Left lung (tissue), 10 donors: ENCODE measurements around the gene SLC17A3. TPM values are rescaled to one million over a fixed set of nuclear protein-coding genes. Genes with fewer than 3 reads are reported as not detected.

ENCODE experiments used
- ATAC-seq: fragments of 200-7000 bp; cut with Tn5 transposase; one replicate; pipeline ENCODE4 v1.9.1; 2020; ENCODE audit warnings: moderate library complexity
- DNase-seq, 4 donors: peaks; one replicate each; pipeline ENCODE4 v3.0.0-alpha.2; 2013 to 2020
- H3K27ac ChIP-seq, 2 donors: fragments of 200-600 bp; sonication (generic) in 1 of 2; one replicate each; pipeline versions ENCODE4 v1.5.0 to v1.8.0; 2020 to 2021
- H3K27me3 ChIP-seq, 2 donors: fragments of 200-600 bp; sonication (generic) in 1 of 2; one replicate each; pipeline versions ENCODE4 v1.5.0 to v1.8.0; 2020 to 2021
- H3K36me3 ChIP-seq, 2 donors: fragments of 200-600 bp; sonication (generic) in 1 of 2; one replicate each; pipeline versions ENCODE4 v1.5.0 to v1.8.0; 2020 to 2021
- H3K4me1 ChIP-seq, 2 donors: fragments of 200-600 bp; one replicate each; pipeline ENCODE4 v1.8.0; 2021
- H3K4me3 ChIP-seq, 2 donors: fragments of 200-600 bp; sonication (generic) in 1 of 2; one replicate each; pipeline versions ENCODE4 v1.5.0 to v1.8.0; 2020 to 2021; ENCODE audit warnings: mild to moderate bottlenecking in 1 of 2
- H3K9me3 ChIP-seq, 2 donors: fragments of 200-600 bp; sonication (generic) in 1 of 2; one replicate each; pipeline versions ENCODE4 v1.5.0 to v1.8.0; 2020 to 2021
- CTCF ChIP-seq, 2 donors: fragments of 200-600 bp; sonication (generic) in 1 of 2; IDR thresholded peaks; one replicate each; pipeline versions ENCODE4 v1.5.0 to v1.8.0; 2021; ENCODE audit warnings: antibody characterized with exemption in 2 of 2
- intact Hi-C, 2 donors: fragments of 100-400 bp; cut with DNase I; formaldehyde crosslinking; loops; one replicate each; pipeline versions ENCODE4 v1.11.2 to v1.14.2; 2022
- polyA plus RNA-seq, 6 donors: library from polyadenylated mRNA; unstranded; fragments of 120-200 nt; gene quantifications; one replicate each; pipeline ENCODE4 v1.2.1, GENCODE V29; 2013; ENCODE audit not compliant: insufficient read length in 6 of 6
- total RNA-seq, 2 donors: library from RNA; stranded (reverse); fragmentation: NEBNext Ultra II Directional; extraction: Animal tissue kit (Norgen Biotek cat#: 25700); gene quantifications; one replicate each; pipeline ENCODE4 v1.2.1, GENCODE V29; 2021
- donor health status: DM: no; HTN: yes; CAD: no.
- donor health status: DM: no; HTN: no; CAD: no.

The SLC17A3 gene
- total and polyA plus RNA-seq, 8 donors = 0.11 to 0.22 (median 0.19) TPM; not detected in 4

- intact Hi-C loops = no loop called here
- no peak for DNase-seq
- Histone ChIP-seq H3K4me1 (no peaks in the 10 kb centered on the region), H3K36me3 (no peaks in the 10 kb centered on the region), H3K27ac (no peak overlapping the region), H3K9me3 (no peaks in the 10 kb centered on the region), H3K27me3 (no peaks in the 10 kb centered on the region), H3K4me3 (no peak overlapping the region)
- peak; percentile 63 for ATAC-seq
- TF ChIP-seq CTCF (IDR thresholded peaks at IDR 0.05) = no peak
Measured at GRCh38 chr6:25866011-25866410, 8.0 kb downstream of the SLC17A3 start.

DNA sequence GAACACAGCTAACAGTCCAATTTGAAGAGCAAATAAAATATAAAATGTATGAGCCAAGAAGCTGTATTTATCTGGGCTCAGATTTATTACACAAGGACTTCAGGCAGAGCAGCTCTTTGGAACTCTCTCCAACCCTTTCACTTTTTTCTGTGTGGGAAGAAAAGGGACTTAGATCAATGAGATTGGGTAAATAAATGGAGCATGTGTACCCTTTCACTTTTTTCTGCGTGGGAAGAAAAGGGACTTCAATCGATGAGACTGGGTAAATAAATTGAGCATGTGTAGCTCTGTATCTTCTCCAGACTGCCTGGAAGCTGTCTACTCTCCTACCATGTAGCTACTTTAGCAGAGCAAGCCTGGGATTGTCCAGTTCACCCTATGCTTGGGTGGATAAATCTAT, 10.7 kb downstream of the SLC17A3 start:
- H3K9me3 ChIP-seq = no peaks in the 10 kb centered on the region
- H3K36me3 ChIP-seq = no peaks in the 10 kb centered on the region
- intact Hi-C loops = no loop called here
- no peaks in the 10 kb centered on the region for H3K4me1 ChIP-seq
- DNase-seq (no peak), ATAC-seq (no peak)
- H3K4me3 ChIP-seq = no peak overlapping the region
- TF ChIP-seq CTCF (IDR thresholded peaks at IDR 0.05) = no peak
- no peaks in the 10 kb centered on the region for H3K27me3 ChIP-seq
- no peak overlapping the region for H3K27ac ChIP-seq

GRCh38 chr6:25862199-25862598, 11.8 kb downstream of the SLC17A3 start:
- TF ChIP-seq CTCF (IDR thresholded peaks at IDR 0.05) = no peak
- H3K4me3 ChIP-seq = no peak overlapping the region
- no peaks in the 10 kb centered on the region for H3K27me3 ChIP-seq
- ATAC-seq (no peak), DNase-seq (no peak)
- H3K9me3 ChIP-seq = no peaks in the 10 kb centered on the region
- no peaks in the 10 kb centered on the region for H3K36me3 ChIP-seq
- no peak overlapping the region for H3K27ac ChIP-seq
- H3K4me1 ChIP-seq = no peaks in the 10 kb centered on the region
- intact Hi-C loops = no loop called here

DNA sequence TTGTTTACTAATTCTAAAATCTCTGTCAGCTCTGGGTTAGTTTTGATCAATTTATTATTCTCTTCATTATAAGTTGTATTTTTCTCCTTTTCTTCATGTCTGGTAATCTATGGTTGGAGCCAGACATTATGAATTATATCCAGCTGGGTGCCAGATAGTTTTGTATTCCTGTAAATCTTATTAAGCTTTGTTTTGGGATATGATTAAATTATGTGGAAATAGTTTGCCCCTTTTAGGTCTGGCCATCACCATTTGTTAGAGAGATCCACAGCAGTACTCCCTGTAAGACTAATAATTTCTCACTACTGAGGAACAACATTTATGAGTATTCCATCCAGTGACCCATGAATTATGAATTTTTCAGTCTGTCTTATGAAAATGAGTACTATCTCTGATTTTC, 21.3 kb downstream of the SLC17A3 start:
- no peaks in the 10 kb centered on the region for H3K36me3 ChIP-seq
- no peaks in the 10 kb centered on the region for H3K27me3 ChIP-seq
- no peaks in the 10 kb centered on the region for H3K9me3 ChIP-seq
- TF ChIP-seq CTCF (IDR thresholded peaks at IDR 0.05) = no peak
- intact Hi-C loops = no loop called here
- H3K4me1 ChIP-seq = no peaks in the 10 kb centered on the region
- H3K27ac ChIP-seq = no peak overlapping the region
- DNase-seq (no peak), ATAC-seq (no peak)
- no peak overlapping the region for H3K4me3 ChIP-seq

DNA sequence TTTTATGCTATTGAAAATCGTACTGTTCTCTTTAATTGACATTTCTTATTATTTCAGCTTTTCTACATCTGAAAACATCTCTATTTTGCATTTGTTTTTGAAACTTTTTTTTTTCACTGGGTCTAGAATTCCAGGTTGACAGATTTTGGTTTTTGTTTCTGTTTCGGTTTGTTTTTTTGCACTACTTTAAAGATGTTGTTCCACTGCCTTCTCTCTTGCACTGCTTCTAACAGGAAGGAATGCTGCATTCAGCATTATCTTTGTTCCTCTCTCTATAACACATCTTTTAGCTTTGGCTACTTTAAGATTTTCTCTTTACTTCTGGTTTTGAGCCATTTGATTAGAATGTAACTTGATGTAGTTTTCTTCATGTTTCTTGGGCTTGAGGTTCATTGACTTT, 22.1 kb downstream of the SLC17A3 start:
- no peaks in the 10 kb centered on the region for H3K36me3 ChIP-seq
- H3K4me1 ChIP-seq = no peaks in the 10 kb centered on the region
- intact Hi-C loops = no loop called here
- TF ChIP-seq CTCF (IDR thresholded peaks at IDR 0.05) = no peak
- no peak overlapping the region for H3K4me3 ChIP-seq
- no peaks in the 10 kb centered on the region for H3K27me3 ChIP-seq
- DNase-seq (no peak), ATAC-seq (no peak)
- H3K27ac ChIP-seq = no peak overlapping the region
- no peaks in the 10 kb centered on the region for H3K9me3 ChIP-seq
